A673 (cell line): ENCODE measurements around the gene PDGFD.

Source experiments
- CTCF ChIP-seq: fragments of 300-800, 200-600 bp; sonication (generic); conservative IDR thresholded peaks from 2 replicates; pipeline ENCODE4 v1.5.1; 2017; ENCODE audit warnings: low read depth, mild to moderate bottlenecking, antibody characterized with exemption, low read length, moderate library complexity, mixed read lengths
- EZH2 ChIP-seq: fragments of 200-600 bp; sonication (generic); IDR thresholded peaks from 2 replicates; pipeline ENCODE4 v1.6.1; 2017; ENCODE audit warnings: borderline replicate concordance, low read depth, mild to moderate bottlenecking, mixed read lengths, antibody characterized with exemption, low read length; ENCODE audit not compliant: poor library complexity, severe bottlenecking

GRCh38 chr11:104148706-104149105, 15.2 kb downstream of the PDGFD start:
- TF ChIP-seq CTCF (no peak), EZH2 (no peak)
